Stimulated activated CD4-positive, alpha-beta T cell treated with anti-CD3 and anti-CD28 coated beads, Interleukin-4, amount 100 ng/mL, for 1 hour (primary cell): ENCODE data around the gene MARCHF4.

ENCODE experiments used
- DNase-seq: peaks from one replicate; pipeline ENCODE4 v3.0.0-alpha.2; 2020

MARCHF4 gene, protein sequence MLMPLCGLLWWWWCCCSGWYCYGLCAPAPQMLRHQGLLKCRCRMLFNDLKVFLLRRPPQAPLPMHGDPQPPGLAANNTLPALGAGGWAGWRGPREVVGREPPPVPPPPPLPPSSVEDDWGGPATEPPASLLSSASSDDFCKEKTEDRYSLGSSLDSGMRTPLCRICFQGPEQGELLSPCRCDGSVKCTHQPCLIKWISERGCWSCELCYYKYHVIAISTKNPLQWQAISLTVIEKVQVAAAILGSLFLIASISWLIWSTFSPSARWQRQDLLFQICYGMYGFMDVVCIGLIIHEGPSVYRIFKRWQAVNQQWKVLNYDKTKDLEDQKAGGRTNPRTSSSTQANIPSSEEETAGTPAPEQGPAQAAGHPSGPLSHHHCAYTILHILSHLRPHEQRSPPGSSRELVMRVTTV

DNA sequence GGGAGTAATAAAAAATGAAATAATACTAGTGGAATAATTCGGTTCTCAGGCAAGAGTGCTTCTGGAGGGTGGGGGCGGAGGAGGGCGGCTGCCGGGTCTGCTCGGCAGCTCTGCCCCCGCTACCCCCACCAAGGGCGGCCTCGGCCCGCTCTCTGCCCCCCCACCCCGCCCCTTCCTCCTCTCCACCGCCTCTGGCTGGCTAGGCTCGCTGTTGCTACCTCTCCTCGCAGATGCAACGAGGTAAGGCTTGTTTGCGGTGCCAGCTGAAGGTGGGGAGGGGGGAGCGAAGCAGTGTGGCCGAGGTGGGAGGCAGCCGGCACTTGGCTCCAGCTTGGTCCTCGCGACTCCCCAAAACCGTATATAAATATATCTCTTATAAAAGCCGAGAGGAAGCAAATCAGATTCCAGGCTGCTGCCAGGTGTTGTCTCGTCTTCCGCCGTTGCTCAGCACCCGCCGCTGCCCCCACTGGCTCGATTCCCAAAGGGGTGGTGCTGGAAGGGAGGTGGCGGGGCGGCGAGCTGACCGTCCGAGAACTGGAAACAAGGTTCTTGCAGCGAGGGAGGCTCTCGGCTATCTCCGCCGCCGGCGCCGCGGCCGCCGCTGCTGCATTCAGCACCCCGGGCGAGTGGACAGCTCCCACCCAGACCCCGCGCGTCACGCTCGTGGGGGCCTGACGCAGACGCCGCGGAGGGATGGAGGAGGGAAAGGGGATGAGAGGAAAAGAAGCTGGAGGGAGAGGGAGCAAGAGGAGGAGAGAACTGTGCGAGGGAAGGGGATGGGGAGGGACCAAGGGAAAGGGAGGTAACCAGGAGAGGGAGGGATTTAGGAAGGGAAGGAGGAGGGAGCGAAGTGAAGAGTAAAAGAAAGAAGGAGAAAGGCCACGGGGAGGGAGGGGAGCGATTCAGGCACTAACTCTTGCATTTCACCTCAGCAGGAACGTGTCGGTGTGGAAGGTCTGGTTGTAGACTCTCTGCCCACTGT is at the start of gene MARCHF4:
MARCHF4 (minus strand) TSS at position 763 of the 982 bp plus-strand sequence. CDS start 2,223 bp downstream, outside the sequence.
- DNase-seq, result peak; percentile 73

DNA sequence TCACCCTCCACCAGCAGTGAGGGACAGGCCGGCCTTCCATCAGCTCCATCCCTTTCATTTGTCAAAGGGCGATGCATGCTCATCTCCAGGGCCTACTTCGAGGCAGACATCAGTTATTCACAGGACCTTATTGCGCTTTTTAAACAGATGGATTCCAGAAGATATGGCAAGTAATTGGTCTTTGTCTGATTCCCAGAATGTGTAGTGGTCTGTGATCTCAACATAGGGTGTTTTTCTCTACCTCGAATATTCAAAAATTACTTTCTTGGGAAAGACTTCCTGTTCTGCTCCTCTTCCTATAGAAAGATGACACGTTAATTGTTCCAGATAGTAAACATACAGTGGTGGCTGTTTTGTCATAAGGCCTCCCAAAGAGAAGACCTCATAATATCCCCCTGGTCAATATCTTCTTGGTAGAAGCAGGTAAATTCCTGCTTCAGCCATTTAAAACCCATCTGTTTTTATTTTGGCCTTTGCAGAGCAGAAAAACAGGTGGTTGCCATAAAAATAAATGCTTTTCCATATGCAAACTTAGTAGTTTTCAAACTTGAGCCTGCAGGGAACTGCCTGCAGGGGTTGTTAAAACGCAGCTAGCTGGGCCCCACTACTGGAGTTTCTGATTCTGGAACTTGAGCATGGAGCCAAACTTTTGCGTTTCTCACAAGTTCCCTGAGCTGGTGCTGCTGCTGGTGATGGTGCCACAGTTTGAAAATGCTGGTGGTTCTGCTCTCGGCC is 48.3 kb upstream of the MARCHF4 start:
- no peak for DNase-seq

DNA sequence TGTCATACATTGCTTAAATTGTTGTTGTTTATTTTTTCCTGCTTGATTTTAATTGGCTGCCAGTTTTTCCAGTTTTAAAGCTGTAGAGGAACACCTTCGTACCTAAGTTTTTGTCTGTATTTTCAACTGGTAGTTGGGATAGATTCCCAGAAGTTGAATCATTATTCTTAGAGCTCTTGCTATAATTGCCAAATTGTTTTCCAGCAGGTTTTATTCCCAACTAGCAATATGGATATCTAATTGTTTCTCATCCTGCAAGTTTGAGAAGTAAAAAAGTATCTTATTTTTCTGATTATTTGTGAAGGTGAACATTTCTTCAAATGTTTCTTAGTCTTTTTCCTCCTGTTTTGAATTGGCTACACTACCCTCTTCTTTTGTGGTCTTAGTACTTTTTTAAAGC is 46.7 kb upstream of the MARCHF4 start:
- DNase-seq, result no peak

DNA sequence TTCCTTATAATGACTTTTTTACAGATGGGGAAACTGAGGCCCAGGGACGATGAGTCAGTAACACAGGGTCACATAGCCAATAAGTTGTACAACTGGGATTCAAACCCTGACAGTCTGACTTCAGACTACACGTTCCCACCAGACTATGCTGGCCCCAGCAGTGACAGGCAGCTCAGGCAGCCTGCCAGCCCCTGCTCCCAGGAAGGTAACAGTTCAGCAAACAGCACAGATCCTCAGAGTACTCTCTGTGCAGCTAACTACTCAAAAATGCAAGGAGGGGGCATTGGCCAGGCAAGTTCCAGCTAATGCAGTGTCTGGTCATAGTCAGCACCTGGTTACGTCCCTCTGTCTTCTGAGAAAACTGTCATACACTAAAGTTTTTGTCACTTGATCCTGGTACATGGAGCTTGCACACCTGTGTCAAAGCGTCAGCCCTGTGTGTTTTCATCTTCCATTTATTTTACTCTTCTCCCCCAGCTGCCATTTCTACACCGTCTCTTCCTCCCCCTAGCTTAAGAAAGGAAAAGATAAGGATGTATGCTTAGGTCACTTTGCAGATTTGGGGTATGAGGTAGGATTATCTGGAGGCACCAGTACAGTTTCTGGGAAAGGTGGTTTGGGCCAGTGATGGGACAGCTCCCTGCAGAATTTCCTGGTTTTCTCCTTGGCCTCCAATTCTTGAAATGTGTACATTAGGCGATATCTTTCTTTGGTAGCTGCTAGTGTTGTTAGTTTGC is 44.5 kb upstream of the MARCHF4 start:
- DNase-seq, result no peak

DNA sequence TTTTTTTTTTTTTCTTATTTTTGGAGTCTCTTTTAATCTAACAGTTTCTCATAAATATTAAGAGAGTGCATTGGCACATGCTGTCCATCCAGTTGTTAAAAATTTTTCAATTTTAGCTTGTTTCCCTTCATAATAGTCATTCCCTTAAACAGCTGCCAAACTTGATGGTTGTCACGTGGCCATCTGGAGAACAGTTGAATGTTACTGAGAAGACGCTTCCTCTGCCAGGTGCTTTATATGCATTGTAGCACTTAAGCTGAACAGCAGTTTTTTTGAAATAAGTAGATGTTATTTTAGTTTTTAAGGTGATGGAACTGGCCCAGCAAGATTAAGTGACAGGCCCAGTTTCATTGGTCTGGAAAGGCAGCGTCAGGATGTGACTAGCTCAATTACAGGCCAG is 43.3 kb upstream of the MARCHF4 start:
- no peak for DNase-seq

DNA sequence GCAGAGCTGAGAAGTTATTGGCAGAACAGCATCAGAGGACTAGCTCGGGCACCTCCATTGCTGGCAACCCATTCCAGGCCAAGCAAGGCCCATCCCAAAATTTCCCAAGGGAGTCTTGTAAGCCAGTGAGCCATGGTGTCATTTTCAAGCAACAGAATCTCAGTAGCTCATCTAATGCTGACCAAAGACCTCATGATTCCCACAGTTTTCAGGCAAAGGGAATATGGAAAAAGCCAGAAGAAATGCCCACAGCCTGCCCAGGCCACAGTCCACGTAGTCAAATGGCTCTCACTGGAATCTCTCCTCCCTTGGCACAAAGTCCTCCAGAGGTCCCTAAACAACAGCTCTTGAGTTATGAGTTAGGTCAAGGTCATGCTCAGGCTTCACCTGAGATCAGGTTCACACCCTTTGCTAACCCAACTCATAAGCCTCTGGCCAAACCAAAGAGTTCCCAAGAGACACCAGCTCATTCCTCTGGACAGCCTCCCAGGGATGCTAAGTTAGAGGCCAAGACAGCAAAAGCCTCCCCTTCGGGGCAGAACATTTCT is 42.6 kb upstream of the MARCHF4 start:
- DNase-seq, result no peak

DNA sequence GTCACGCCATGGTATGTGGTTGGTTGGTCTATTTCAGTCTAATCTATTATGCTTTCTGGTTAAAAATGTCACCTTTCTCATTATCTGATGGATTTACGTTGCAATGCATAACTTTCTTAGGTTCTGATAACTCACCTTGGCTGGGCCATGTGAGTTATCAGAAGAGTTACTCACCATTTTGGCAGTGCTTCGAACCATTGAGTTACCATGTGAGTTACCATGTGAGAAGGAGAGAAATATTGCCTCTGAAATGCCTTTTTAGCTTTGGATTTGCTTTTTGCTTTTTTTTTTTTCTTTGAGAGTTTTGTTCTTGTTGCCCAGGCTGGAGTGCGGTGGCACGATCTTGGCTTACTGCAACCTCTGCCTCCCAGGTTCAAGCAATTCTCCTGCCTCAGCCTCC is 41.6 kb upstream of the MARCHF4 start:
- no peak for DNase-seq

DNA sequence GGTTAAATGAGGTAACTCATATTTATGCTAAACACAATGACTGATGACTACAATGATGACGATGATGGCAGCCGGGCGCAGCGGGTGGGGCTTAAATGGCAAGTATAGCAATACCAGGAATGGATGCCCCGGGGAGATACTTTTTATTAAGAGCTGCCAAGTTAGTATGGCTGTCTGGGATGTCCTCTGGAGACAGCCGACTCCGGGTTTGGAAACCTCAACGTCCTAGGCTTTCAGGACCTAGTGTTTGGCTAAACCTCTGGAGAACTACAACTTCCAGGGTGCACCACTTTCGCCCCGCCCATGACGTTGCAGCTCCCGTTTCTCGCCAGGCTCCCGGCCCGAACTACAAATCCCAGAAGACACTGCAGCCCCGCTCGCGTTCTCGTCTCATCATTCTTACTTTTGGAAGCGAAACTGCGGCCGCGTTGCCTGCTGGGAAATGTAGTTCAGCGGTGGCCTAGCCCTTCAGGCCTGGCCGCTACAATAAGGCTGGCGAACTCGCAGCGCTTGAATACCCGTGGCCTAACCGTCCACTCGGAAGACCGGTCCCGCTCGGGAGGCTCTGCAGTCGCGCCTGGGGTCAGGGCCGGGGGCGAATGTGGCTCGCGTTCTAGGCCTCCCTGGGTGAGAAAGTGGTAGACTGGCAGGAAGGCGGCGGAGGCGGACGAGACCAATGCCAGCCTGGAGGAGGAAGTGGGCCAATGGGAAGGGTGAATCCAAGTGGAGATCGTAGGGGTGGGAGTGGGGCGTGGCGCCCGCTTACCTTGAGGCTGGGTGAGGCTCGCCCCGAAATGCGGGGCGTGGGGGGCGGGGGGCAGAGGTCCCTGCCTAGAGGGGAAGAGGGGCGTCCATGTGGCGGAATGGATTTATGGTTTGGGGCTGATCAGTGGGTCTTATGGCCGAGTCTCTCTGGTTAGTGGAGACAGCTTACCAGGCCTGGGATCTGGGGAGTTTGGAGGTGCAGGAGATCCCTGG is 40.0 kb upstream of the MARCHF4 start, which contains the start of gene SMARCAL1:
SMARCAL1 (plus strand) TSS at position 463 of the 978 bp plus-strand sequence. CDS start 2,221 bp downstream, outside the sequence.
- peak; percentile 99 for DNase-seq

DNA sequence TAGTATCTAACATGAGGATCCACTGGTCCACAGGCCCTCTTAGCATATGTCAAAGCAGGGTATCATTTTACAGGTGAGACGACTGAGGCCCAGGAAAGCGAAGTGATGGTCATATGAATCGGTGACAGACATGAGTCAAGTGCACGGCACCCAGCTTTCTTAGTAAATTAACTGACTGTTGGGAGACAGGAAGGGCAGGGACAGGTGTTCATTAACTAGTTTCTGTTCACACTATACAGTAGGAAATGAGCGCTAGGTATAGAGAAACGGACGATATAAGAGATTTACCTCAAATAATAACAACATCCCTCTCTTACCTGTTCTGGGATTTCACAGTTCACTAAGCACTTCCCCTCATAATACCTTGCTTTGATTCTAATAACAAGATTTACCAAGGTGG is 38.3 kb upstream of the MARCHF4 start:
- no peak for DNase-seq

DNA sequence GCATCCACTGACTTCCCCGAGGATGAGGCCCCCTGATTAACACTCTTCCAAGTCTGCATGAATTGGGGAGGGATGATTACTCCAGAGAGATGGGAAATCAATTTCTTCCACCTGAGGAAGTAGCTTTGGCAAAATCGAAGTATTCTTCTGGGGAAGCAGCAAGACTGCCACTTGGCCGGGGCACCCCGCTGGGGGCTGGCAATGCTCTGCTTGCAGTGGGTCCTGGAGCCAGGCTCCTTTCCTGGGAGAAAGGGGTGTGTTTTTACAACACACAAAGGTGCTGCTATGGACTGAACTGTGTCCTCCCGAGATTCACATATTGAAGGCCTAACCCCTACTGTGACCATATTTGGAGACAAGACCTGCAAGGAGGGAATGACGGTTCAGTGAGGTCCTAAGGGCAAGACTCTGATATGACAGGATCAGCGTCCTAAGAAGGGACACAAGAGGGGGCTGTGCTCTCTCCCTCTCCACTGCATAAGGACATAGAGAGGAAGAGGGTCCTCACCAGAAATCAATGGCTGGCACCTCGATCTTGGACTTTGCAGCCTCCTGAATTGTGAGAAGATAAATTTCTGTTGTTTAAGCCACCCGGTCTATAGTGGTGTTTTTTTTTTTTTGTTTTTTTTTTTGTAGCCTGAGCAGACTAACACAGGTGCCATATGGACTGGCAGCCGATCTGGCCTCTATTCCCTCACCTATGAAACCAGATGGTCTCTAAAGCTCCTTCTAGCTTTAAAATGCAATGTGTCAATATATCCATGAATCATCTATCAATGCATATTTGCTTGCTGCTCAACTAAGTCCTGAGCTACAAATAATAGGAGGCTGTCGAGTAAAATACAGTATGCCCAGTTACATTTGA is 36.4 kb upstream of the MARCHF4 start:
- no peak for DNase-seq

DNA sequence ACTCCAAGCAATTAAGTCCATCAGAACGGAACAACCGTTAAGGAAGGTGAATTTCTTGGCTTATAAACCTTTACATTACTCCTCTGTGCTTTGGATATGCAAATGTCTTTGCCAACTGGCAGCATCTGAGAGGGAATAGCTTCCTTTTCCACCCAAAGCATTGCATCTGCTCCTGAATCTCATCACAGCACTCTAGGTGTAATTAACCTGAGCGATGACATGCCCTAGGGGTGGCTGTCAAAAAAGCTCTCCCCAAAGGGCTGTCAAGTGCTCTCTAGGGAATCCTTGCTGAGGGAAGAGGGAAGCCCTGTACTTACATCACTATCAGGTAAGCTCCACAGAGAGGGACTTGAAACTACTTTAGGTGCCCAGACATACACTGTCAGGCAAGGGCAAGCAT is 34.5 kb upstream of the MARCHF4 start:
- DNase-seq, result no peak

DNA sequence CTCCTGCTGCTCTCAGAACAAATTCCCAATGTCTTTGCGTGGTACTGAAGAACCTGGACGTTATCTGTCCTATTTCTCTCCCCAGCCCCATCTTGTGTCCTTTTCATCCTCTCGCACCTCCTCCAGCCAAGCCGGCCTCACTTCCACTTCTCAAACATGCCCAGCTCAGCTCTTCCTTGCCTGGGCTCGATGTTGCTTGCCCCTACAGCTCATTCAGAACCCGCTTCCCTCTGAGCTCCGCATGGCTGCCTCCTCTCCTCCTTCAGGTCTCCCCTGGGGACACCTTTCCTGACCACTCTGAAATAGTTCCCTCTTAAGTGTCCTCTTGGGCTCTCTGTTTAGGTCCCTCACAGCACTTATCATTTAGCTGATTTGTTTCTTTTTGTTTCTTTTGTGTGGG is 33.3 kb upstream of the MARCHF4 start:
- no peak for DNase-seq

DNA sequence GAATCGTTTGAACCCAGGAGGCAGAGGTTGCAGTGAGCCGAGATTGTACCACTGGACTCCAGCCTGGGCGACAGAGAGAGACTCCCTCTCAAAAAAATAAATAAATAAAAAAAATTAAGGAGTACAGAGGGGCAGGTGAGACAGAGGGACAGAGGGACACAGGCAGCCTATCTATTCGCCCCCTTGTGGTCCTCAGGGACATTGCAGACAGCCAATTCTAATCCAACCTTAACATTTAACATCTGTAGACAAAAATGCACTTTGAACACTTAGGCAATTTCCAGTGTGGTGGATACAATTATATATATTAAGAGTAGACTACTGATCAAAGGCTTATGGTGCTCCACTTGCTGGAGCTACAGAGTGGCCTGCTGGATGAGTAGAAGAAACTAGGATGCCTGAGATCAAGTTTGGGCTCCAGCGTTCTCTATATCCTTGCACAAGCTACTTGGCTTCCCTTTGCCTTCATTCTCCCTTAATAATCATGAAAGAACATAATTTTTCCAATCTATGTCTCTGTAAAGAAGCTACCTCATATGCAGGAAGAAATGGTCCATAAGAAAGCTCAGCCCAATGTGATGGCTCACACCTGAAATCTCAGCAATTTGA is 31.8 kb upstream of the MARCHF4 start:
- DNase-seq, result peak; percentile 52

DNA sequence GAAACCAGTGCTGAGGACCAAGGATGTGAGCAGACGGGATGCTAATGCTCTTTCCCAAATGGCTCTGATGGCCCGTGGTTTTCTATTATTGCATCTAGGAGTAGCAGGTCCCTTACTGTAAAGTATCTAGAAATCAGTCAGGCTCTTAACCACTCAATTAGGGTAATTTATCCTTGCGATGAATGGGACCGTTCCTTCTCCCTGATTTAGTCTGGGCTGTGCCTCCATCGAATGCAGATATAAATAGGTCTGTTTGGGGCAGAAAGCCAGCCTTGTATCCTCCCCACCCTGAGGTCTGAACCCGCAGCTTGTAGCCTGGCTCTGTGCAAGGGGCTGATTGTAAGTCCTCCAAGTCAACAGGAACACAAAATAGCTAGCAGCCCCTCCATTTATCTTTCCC is 30.5 kb upstream of the MARCHF4 start:
- DNase-seq, result no peak

DNA sequence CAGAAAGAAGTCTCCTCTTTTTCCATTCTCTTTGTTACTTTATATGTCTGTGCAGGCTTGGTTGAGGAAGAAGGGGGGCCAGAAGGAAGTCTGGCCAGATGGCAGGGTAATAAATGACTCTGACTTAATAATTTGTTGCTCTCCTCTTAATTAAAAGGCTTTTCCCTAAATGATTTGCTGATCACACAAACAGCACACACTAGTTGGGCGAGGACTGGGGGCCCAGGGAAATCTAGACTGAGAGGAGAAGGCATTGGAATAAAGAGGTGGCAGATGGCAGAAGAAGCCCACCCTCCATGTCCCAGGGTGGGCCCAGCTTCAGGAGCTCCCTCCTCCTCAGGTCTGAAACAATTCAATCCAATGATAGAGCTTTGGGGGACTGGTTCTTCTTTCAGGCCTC is 27.3 kb upstream of the MARCHF4 start:
- DNase-seq, result no peak

DNA sequence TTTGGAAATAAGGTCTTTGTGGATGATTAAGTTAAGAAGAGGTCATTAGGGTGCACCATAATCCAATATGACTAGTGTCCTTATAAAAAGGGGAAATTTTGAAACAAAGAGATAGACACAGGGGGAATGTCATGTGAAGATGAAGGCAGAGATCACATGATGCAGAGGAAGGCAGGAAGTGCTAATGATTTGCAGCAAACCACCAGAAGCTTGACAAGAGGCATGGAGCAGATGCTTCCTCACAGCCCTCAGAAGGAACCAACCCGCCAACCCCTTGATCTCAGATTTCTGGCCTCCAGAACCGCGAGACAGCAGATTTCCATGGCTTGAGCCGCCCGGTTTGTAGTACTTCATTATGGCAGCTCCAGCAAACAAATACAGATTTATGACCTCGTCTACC is 22.6 kb upstream of the MARCHF4 start:
- no peak for DNase-seq

DNA sequence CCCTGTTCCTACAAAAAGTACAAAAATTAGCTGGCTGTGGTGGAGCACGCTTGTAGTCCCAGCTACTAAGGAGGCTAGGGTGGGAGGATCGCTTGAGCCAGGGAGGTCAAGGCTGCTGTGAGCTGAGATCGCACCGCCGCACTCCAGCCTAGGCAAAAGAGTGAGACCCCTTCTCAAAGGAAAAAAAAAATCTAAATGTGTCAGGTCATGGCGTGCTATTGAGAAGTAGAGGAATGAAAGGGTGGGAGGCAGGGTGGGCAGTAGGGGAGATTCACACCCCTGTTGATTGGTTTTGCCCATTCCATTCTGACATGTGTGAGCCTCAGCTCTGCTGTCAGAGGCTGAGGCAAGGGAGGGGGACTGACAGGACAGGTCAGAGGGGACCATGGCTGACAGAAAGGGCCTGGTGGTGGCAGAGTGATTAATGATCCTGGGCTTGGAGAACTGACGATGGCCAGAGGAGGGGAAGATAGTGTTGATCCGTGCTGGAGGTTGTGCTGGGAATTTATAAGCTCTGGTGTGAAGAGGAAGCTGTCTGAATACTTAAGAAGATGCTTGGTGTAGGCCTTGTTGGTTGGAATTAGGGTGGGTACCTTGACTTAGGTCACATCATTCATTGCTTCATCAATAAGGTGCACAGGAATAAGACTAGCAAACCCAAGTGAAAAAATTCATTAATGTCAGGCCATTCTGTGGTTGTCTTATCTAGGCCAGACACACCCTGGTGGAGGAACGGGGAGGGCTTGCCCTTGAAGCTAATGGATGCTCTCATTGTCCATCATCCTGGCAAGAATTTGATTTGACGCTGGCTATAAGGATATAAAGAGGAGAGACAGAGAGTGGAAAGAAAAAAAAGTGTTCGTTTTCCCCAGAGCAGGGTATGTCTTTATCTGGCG is 20.9 kb upstream of the MARCHF4 start:
- no peak for DNase-seq

DNA sequence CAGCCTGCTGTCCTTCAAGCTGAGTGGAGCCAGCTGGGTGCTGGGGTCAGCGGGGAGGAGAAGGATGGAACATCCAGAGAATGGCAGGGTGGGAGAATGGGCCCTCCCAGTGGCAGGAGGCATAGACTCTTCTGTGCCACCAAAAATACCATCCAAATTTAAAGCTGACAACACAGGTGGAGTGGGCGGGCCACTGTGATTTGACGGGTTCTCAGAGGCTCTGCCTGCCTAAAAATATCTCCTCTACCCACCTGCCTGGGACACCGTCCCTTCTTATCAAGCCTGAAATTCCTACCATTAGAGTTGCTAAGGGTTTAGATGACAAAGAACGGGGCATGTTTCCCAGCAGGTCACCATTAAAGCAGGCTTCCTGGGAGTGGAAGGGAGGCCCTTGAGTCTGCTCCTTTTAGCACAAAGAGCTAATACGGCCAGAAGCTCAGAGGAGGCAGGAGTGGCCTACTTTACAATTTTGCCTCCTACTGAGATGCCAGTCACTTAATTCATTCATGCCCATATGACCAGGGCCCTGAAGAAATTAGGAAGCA is 19.8 kb upstream of the MARCHF4 start:
- DNase-seq, result no peak
